ENCODE data around the gene UBL7.

DNA sequence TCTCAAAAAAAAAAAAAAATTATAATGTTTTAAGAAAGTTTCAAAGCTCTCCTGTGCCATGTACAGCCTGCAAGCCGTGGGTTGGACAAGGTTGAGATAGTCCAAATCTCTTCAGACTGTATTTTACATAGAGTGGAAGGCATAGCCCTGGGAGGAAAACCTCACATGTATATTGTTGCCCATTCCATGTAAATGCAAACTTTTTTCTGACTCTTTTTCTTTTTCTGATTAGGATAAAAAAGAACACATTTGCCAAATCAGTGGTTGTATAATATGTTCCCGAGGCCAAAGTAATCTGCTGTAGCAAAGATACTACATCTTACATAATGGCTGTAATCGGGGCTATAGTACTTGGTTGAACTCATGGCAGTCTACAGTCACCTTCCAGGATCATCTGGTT, 35.7 kb upstream of the UBL7 start:
- TF ChIP-seq, protein P1, sequence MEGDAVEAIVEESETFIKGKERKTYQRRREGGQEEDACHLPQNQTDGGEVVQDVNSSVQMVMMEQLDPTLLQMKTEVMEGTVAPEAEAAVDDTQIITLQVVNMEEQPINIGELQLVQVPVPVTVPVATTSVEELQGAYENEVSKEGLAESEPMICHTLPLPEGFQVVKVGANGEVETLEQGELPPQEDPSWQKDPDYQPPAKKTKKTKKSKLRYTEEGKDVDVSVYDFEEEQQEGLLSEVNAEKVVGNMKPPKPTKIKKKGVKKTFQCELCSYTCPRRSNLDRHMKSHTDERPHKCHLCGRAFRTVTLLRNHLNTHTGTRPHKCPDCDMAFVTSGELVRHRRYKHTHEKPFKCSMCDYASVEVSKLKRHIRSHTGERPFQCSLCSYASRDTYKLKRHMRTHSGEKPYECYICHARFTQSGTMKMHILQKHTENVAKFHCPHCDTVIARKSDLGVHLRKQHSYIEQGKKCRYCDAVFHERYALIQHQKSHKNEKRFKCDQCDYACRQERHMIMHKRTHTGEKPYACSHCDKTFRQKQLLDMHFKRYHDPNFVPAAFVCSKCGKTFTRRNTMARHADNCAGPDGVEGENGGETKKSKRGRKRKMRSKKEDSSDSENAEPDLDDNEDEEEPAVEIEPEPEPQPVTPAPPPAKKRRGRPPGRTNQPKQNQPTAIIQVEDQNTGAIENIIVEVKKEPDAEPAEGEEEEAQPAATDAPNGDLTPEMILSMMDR (IDR thresholded peaks at IDR 0.05; ENCODE audit: low read length), result no peak
- TF ChIP-seq EZH2 (optimal IDR thresholded peaks at IDR 0.05; ENCODE audit: low read depth, low read length), result no peak

Data from MM.1S (cell line).